Duodenal mucosa (tissue), 2 donors: ENCODE results near the gene ZNF771.

Experiments
- H3K27ac ChIP-seq: one replicate; pipeline ENCODE4 v1.7.0; 2013; ENCODE audit warnings: low read depth, low read length
- H3K27me3 ChIP-seq, 2 donors: one replicate each; pipeline ENCODE4 v1.7.0; 2013; ENCODE audit warnings: low read length in 2 of 2, control low read depth in 1 of 2; ENCODE audit not compliant: insufficient read depth in 2 of 2, control insufficient read depth in 1 of 2
- H3K36me3 ChIP-seq, 2 donors: one replicate each; pipeline ENCODE4 v1.7.0; 2013; ENCODE audit warnings: low read length in 2 of 2, control low read depth in 1 of 2; ENCODE audit not compliant: insufficient read depth in 2 of 2, control insufficient read depth in 1 of 2
- H3K4me1 ChIP-seq, 2 donors: one replicate each; pipeline ENCODE4 v1.7.0; 2013; ENCODE audit warnings: low read length in 2 of 2, control low read depth in 1 of 2; ENCODE audit not compliant: insufficient read depth in 2 of 2, control insufficient read depth in 1 of 2
- H3K4me3 ChIP-seq, 2 donors: one replicate each; pipeline ENCODE4 v1.7.0; 2013; ENCODE audit warnings: low read length in 2 of 2, low read depth in 1 of 2
- H3K9ac ChIP-seq, 2 donors: one replicate each; pipeline ENCODE4 v1.7.0; 2013; ENCODE audit warnings: low read length in 2 of 2, low read depth in 1 of 2
- H3K9me3 ChIP-seq, 2 donors: one replicate each; pipeline ENCODE4 v1.7.0; 2013; ENCODE audit warnings: low read length in 2 of 2, control low read depth in 1 of 2; ENCODE audit not compliant: control insufficient read depth in 1 of 2

ZNF771 gene

GRCh38 chr16:30407102-30407803, at the start of gene ZNF771:
Gene ZNF771 (plus strand): TSS chr16:30407606. CDS start chr16:30408054, 448 bp downstream.
- no peaks in the 10 kb centered on the region for H3K9me3 ChIP-seq
- no peaks in the 10 kb centered on the region for H3K27me3 ChIP-seq
- peak within 1 kb of the TSS; percentile 57 to 80 for H3K4me3 ChIP-seq
- peaks cover 0 to 9% of the 10 kb centered on the region in 2 donors for H3K36me3 ChIP-seq
- H3K9ac ChIP-seq, result peak within 1 kb of the TSS; percentile 51 to 63
- H3K4me1 ChIP-seq, result peaks cover 9 to 17% of the 10 kb centered on the region in 2 donors
- peak within 1 kb of the TSS; percentile 71 for H3K27ac ChIP-seq

DNA sequence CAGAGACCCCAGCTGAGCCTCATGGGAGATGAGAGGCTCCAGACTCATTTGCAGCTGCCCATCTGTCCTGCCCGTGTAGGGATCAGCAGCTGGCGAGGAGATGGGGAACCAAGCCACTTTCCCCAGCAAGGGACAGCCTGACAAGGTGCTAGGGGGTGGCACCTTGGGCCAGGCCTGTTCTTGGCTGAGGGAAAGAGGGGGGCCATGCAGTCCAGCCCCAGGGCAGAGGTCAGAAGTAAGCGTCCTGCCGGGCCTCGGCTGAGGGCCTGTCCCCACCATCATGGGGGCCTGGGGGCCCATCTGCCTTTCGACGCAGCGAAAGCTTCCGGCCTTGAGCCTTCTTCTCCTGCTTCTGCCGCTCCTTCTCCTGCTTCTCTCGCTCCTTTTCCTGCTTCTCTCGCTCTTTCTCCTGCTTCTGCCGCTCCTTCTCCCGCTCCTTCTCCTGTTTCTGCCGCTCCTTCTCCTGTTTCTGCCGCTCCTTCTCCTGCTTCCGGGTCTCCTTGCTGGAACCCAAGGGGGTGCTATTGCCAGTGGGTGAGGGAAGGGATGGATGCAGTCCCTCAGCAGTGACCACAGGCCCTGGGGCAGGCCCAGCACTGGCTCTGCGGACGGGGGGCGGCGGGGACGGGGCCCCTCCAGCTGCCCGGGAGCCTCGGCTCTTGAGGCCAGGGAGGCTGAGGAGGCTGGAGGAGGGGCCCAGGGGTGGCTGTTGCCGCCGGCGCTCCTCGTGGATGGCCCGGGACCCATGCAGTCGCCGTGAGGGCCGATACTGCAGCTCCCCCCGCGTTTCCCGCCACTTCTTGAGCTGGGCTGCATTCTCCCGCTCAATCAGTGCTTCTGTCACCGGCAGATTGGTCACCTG, 49.5 kb upstream of the ZNF771 start:
- H3K4me1 ChIP-seq, result peaks cover 27 to 33% of the 10 kb centered on the region in 2 donors
- H3K27ac ChIP-seq, result no peak overlapping the region
- H3K4me3 ChIP-seq, result no peak overlapping the region
- no peaks in the 10 kb centered on the region for H3K9me3 ChIP-seq
- peaks cover 17 to 55% of the 10 kb centered on the region in 2 donors for H3K36me3 ChIP-seq
- H3K9ac ChIP-seq, result no peak overlapping the region
- no peaks in the 10 kb centered on the region for H3K27me3 ChIP-seq

DNA sequence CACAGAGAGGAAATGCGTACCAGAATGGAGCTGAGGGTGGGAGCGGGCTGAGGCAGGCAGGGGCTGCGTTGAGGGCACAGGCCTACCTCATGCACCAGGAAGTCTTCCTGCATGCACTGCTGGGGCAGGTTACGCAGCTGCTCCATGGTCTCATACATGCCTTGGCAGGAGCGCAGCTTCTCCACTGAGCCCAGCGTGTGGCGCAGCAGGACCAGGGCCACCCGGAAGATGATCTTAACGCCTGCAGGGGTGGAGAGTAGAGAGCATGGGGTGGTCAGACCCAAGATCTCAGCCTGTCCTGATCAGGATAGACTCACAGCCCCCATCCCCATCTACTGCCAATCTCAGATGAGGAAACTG, 48.8 kb upstream of the ZNF771 start:
- no peak overlapping the region for H3K4me3 ChIP-seq
- no peak overlapping the region for H3K9ac ChIP-seq
- H3K27ac ChIP-seq, result no peak overlapping the region
- H3K36me3 ChIP-seq, result peaks cover 14 to 51% of the 10 kb centered on the region in 2 donors
- H3K4me1 ChIP-seq, result peaks cover 22 to 31% of the 10 kb centered on the region in 2 donors
- no peaks in the 10 kb centered on the region for H3K27me3 ChIP-seq
- no peaks in the 10 kb centered on the region for H3K9me3 ChIP-seq

- H3K36me3 ChIP-seq, result peaks cover 14 to 48% of the 10 kb centered on the region in 2 donors
- H3K4me1 ChIP-seq, result peaks cover 15 to 24% of the 10 kb centered on the region in 2 donors
- H3K4me3 ChIP-seq, result no peak overlapping the region
- no peaks in the 10 kb centered on the region for H3K27me3 ChIP-seq
- no peaks in the 10 kb centered on the region for H3K9me3 ChIP-seq
- H3K9ac ChIP-seq, result no peak overlapping the region
- no peak overlapping the region for H3K27ac ChIP-seq
Measured at GRCh38 chr16:30358990-30359870, 48.2 kb upstream of the ZNF771 start.

GRCh38 chr16:30359871-30360170, 47.6 kb upstream of the ZNF771 start:
- Histone ChIP-seq H3K9me3 (no peaks in the 10 kb centered on the region), H3K4me1 (peaks cover 14 to 20% of the 10 kb centered on the region in 2 donors), H3K9ac (no peak overlapping the region), H3K36me3 (peaks cover 19 to 54% of the 10 kb centered on the region in 2 donors), H3K27ac (no peak overlapping the region), H3K27me3 (no peaks in the 10 kb centered on the region), H3K4me3 (no peak overlapping the region)

- H3K27me3 ChIP-seq, result no peaks in the 10 kb centered on the region
- peaks cover 26 to 65% of the 10 kb centered on the region in 2 donors for H3K36me3 ChIP-seq
- H3K9ac ChIP-seq, result no peak overlapping the region
- H3K27ac ChIP-seq, result no peak overlapping the region
- H3K9me3 ChIP-seq, result no peaks in the 10 kb centered on the region
- no peak overlapping the region for H3K4me3 ChIP-seq
- H3K4me1 ChIP-seq, result peaks cover 9 to 12% of the 10 kb centered on the region in 2 donors
Measured at GRCh38 chr16:30361180-30361579, 46.2 kb upstream of the ZNF771 start.

DNA sequence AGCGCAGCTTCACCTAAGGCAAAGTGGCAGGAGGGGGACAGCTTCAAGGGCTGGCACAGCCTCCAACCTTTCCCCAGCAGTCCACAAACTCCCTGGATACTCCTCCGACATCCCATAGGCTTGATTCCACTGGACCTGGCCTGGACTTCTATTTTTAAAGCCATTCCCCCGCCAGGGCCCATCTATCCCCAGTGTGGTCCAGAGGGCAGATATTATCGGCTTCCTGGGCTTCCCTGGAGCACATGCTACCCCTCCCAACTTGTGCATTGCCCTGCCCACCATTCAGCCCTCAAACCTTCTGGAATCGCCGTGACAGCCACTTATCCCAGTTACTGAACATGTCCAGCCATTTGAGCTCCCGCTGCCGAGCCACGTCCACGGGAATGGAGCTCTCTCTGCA, 42.2 kb upstream of the ZNF771 start:
- Histone ChIP-seq H3K27me3 (no peaks in the 10 kb centered on the region), H3K4me1 (peaks cover 15 to 20% of the 10 kb centered on the region in 2 donors), H3K27ac (no peak overlapping the region), H3K4me3 (no peak overlapping the region), H3K9ac (no peak overlapping the region), H3K9me3 (no peaks in the 10 kb centered on the region), H3K36me3 (peaks cover 18 to 33% of the 10 kb centered on the region in 2 donors)

DNA sequence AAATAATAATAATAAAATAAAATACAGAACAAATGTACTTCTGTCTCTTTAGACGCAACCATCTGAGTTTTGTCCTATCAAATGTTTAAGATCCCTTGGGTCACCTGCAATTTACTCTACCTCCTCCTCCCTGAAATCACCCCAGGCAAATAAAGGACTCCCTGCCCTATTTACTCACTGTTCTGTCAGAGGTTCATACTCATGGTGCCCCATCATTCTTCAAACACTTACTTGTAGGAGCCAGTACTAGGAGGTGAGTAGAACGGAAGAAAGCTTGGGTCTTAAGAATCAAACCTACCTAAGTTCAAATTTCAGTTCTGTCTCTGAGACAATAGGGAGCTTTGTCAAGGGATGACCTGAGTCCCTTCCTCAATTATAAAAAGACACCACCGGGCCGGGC, 40.9 kb upstream of the ZNF771 start:
- Histone ChIP-seq H3K4me1 (peaks cover 19 to 24% of the 10 kb centered on the region in 2 donors), H3K27ac (no peak overlapping the region), H3K27me3 (no peaks in the 10 kb centered on the region), H3K4me3 (no peak overlapping the region), H3K9me3 (no peaks in the 10 kb centered on the region), H3K9ac (no peak overlapping the region), H3K36me3 (peaks cover 18 to 27% of the 10 kb centered on the region in 2 donors)

- no peaks in the 10 kb centered on the region for H3K27me3 ChIP-seq
- H3K9me3 ChIP-seq, result no peaks in the 10 kb centered on the region
- H3K9ac ChIP-seq, result peak overlapping the region; percentile 86
- peak overlapping the region; percentile 74 to 90 for H3K4me3 ChIP-seq
- H3K27ac ChIP-seq, result no peak overlapping the region
- H3K36me3 ChIP-seq, result peaks cover 13 to 24% of the 10 kb centered on the region in 2 donors
- peaks cover 24 to 25% of the 10 kb centered on the region in 2 donors for H3K4me1 ChIP-seq
Measured at GRCh38 chr16:30367349-30368009, 39.9 kb upstream of the ZNF771 start.
